ENCODE results near the gene TMEM271.
"Not testable (repeated sequence)": the region's sequence is repeated elsewhere in the genome, so short reads cannot be mapped to it uniquely, and the experiment has no call there.

Gene TMEM271

DNA sequence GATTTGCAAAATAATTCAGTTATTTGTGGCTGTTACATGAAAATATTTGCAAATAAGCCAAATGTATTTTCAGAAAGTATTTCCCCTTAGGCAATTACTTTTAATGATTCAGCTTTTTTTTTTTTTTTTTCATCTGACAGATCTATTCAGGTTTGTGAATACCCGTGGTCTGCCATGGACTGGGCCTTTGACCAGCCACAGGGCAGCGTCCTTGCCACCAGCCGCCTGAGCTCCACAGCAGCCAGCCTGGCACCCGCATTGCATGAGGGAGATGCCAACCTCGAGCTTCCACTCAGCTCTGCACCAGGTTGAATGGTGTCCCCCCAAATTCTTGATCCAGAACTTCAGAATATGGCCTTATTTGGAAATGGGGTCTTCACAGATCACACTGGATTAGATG is 14.7 kb downstream of the TMEM271 start:
- DNase-seq (ENCODE audit: low read depth): no peak

DNA sequence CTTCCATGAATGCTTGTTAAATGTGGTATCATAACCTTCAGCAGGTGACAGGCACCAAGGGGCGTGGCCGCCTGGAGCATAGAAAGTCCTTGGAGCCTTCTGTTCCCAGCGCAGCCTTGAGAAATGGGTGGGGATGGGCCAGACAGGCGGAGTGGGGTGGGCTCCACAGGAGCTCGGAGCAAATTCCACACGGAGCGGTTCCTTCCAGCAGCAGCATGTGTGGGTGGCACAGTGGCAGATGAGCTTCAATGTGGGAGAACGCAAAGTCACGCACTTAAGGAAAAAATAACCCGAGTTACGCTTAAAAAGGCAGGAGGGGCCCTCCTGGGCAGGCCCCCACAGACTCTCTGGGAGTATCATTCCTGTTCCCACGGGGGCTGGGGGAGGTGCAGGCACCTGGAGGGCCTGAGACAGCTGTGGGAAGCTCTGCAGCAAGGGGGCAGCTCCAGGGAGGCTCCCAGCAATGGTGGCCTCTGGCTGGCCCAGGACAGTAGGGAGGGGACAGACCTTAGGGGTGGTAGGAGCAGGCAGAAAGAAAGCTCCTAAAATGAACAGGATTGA is 15.3 kb downstream of the TMEM271 start:
- no peak for DNase-seq (ENCODE audit: low read depth)

DNA sequence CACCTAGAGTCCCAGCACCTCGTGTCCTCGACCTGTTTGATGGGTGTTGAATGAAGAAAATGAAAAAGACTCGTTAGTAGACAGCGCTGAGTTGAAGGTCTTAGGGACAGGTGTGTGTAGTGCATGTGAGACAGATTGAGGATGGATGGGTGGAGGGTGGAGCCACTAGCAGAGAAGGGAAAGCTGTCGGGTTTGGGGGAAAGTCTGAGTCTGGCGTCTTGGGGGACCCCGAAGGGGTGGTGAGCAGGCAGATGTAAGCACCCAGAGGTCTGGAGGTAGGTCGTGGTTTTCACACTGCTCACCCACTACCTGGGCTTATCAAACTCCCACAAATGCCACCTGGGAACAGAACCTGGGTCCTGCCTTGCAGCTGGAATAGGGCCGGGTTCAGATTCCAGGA is 16.0 kb downstream of the TMEM271 start:
- no peak for DNase-seq (ENCODE audit: low read depth)

DNA sequence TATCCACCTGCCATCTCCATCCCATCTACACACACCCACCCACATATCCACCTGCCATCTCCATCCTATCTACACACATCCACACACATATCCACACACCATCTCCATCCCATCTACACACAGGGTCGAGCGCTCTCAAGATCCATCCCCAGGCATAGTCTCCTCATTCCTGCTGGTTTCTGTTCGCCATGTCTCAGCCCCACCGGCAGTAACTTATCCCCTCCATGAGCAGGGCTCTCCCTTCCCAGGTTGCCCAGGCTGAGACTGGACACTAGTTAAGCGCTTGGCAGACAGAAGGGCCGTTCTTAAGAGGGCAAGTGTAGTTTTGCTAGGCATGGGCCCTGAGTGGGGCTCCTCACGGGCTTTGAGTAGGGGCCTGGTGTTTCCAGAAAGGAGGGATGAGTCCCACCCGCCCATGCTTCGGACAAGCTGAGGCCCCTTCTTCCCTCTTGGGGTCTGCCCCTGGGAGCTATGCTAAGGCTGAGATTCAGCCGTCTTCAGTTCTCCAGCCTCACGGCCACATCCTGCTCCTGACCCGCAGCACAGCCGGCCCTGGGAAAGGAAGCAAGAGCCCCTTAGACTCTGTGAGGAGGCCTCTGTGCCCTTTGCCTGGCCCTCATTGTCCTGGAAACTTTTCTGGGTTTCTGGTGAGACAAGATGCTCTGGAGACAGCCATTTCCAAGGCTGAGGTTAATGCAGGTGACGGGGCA is 20.4 kb downstream of the TMEM271 start:
- no peak for DNase-seq (ENCODE audit: low read depth)

DNA sequence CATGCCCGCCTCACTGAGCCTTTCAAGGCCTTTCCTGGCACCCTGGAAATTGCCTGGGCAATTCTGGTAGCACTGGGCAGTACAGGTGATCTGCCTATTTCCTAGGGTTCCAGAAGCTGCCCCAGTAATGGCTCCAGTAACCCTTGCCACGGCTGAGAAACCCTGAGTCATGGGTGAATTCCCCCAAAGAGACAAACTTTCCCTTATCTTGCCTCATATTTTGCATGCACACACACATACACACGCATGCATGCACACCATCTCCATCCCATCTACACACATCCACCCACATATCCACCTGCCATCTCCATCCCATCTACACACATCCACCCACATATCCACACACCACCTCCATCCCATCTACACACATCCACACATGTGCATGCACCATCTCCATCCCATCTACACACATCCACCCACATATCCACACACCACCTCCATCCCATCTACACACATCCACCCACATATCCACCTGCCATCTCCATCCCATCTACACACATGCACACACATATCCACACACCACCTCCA is 21.2 kb downstream of the TMEM271 start:
- not testable (repeated sequence) for DNase-seq (ENCODE audit: low read depth)

DNA sequence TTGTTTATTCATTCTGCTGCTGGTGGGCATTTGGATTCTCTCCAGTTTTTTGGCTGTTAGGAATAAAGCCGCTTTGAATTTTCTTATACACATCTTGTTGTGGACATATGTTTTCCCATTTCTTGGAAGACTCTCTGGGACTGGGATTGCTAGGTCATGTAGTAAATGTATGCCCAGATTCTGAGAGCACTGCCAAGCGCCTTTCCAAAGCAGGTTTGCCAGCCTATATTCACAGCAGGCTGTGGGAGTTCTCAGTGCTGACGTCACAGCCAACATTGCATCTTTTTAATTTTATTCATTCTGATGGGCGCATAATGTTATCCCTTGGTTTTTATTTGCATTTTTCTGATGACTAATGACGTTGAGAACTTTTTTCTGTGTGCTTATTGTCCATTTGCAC is 24.1 kb downstream of the TMEM271 start:
- DNase-seq (ENCODE audit: low read depth): no peak

DNA sequence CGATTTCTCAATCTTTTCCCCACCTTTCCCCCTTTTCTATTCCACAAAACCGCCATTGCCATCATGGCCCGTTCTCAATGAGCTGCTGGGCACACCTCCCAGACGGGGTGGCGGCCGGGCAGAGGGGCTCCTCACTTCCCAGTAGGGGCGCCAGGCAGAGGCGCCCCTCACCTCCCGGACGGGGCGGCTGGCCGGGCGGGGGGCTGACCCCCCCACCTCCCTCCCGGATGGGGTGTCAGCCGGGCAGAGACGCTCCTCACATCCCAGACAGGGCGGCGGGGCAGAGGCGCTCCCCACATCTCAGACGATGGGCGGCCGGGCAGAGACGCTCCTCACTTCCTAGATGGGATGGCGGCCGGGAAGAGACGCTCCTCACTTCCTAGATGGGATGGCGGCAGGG is 25.8 kb downstream of the TMEM271 start:
- DNase-seq (ENCODE audit: low read depth): not testable (repeated sequence)

DNA sequence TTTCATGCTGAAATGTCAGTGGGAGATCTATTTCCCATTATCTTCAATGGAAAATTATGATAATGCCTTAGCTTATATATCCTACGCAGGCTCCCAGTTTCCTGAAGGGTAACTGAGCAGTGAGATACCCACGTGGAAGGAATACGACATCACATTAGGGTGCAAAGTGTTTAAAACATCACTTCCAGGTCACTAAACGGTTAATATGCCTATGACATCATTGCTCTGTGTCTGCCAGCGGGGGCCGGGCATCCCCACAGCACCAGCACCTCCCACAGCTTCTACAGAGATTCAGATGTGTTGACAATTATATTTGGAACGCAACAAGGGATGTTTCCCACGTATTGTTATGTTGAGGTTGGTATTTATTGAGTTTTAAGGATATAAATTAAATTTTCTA is 27.1 kb downstream of the TMEM271 start:
- no peak for DNase-seq (ENCODE audit: low read depth)

DNA sequence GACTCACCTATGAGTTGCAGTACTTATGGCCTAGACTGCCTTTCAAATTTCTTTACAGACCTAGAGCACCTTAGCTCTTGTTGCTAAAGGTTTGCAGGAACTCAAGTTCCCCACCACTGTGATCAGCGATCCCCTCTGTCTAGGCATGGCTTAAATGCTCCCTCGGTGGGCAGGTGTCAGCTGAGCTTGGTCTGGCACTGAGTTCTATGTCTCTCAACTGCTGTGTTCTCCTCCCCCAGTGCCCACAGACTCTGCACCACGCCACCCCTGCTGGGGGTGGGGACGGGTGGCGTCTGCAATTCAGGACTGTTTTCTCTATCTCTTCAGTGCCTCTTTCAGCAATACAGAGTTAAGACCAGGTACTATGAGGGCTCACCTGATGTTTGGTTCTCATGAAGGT is 30.5 kb downstream of the TMEM271 start:
- DNase-seq (ENCODE audit: low read depth): no peak

DNA sequence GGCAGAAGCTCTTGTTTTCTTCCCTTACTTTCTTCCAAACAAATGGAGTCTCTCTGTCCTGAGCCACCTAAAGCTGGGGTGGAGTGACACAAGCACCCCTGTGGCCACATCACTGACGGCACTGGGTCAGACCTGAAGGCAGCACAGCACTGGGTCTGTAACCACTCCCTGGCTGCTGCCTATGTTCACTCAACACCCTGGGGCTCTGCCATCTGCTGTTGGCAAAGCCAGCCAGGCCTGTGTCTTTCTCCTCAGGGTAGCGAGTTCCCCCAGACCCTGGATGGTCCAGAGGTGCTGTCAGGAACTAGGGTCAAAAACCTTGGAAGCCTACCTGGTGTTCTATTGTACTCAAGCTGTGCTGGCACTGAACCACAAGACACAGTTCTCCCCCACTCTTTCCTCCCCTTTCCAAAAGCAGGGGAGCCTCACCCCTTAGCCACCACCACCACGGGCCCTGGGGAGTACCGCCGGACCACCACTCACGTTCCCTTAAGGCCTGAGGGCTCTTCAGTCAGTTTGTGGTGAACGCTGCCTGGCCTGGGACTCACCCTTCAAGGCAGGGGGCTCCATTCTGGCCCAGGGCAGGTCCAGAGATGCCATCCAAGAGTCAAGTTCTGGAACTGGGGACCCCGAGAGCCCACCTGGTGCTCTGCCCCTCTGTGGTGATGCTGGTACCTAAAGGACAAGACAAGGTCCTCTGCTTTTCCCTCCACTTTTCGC is 31.5 kb downstream of the TMEM271 start:
- DNase-seq (ENCODE audit: low read depth): no peak

DNA sequence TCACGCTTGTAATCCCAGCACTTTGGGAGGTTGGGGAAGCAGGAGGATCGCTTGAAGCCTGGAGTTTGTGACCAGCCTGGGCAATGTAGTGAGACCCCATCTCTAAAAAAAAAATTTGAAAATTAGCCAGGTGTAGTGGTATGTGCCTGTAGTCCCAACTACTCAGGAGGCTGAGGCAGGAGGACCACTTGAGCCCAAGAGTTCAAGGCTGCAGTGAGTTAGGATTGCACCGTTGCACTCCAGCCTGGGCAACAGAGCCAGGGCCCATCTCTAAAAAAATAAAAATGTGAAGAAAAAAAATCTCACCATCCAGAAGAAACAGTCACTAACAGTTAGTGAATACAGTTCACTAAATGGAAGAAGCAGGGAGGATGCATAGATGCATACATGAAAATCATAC is 34.8 kb downstream of the TMEM271 start:
- DNase-seq (ENCODE audit: low read depth): no peak

DNA sequence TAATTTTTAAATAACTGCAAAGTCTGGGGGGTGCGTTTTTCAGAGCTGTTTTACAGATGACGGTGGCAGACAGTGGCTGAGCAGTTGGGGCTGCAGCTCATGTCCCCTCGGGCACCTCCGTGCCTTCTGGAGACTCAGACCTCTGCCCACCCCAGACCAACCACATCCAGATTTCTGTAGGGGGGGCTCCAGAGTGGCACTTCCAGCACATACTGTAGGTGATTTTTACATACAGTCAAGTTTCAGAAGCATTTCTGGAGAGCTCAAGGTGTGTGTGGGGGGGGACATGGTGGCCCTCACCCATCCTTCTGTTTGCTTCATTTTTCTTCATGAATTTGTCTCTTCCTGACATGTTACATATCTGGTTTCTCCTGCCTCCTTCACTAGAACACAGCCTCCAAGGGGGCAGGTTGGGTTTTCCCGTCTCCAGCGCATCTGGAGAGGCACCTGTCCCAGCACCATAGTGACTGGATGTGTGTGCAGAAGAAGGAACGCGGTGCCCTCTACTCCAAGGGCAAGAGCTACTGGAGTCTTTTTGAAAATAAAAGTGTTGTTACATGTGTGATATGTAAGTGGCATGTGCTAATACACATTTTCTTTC is 37.5 kb downstream of the TMEM271 start:
- no peak for DNase-seq (ENCODE audit: low read depth)

DNA sequence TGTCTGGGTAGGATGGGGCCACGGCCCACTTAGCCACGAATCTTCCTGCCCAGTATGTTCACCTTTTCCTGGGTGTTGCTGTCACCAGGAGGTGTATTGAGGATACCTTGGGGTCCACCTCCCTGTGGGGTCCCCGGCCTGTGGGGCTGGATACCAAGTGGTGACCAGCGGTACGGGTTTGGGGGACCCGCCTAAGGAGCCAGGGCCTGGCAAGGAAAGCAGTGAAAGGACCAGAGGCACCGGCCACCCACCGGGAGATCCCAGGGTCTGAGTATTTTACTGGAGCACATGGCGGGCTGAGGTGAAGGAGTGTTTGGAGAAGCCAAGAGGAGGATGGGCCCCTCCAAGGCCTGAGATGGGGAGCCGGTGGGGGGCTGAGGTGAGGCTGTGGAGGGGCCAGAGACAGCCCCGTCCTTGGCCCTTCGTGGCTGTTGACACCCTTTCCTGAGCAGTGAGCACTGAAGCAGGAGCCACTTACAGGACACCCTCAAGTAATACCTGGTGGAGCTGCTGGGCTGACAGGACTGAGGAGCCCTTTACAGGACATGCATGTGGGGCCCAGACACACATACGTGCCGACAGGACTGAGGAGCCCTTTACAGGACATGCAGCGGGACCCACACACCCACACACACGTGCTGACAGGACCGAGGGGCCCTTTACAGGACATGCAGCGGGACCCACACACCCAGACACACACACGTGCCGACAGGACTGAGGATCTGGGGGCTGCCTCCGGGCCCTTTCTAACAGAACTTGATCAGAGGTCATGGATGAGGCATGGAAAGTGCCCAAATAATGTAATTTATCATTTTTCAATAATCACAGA is 38.4 kb downstream of the TMEM271 start:
- no peak for DNase-seq (ENCODE audit: low read depth)

DNA sequence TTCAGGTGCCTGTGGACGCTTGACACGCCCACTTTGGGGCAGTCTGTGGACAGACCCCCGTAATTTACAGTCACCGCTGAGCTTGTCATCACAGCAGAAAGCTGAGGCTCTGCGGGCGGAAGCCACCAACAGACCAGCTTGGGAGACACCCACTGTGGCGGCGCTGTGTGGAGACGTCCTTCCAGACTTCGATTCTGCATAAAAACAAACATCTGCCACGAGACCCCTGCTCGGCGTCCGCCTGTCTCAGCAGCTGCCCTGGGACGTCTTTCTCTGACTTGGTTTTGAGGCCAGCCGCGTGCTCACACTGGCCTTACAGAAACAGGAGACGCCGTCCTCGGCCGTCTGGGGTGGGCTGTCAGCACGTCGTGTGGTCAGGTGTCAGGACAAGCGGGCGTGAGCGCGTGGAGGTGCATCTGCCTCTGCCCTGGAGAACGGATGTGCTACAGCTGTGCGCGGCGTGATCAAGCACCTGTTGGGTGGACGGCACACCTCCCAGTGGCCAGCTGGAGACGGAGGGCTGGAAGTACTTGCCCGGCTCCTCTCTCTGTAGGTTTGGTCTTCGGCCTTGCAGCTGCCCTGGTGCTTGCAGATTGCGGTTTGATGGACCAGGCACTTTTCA is 39.6 kb downstream of the TMEM271 start:
- no peak for DNase-seq (ENCODE audit: low read depth)

DNA sequence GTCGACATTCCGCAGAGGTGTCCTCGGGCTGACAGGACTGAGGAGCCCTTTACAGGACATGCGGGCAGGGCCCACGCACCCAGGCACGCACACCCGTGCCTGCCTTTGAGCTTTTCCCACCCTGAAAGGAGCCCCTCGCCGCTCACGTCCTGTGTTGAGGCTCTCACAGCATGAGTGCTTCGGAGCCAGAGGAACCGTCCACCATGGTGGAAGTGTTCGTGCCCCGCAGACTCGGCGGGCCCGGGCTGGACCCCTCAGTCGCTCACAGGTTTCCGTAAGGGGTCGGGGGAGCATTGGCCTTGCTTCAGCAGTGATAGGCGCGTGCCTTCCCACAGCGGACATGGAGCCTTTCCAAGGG is 40.2 kb downstream of the TMEM271 start:
- no peak for DNase-seq (ENCODE audit: low read depth)

DNA sequence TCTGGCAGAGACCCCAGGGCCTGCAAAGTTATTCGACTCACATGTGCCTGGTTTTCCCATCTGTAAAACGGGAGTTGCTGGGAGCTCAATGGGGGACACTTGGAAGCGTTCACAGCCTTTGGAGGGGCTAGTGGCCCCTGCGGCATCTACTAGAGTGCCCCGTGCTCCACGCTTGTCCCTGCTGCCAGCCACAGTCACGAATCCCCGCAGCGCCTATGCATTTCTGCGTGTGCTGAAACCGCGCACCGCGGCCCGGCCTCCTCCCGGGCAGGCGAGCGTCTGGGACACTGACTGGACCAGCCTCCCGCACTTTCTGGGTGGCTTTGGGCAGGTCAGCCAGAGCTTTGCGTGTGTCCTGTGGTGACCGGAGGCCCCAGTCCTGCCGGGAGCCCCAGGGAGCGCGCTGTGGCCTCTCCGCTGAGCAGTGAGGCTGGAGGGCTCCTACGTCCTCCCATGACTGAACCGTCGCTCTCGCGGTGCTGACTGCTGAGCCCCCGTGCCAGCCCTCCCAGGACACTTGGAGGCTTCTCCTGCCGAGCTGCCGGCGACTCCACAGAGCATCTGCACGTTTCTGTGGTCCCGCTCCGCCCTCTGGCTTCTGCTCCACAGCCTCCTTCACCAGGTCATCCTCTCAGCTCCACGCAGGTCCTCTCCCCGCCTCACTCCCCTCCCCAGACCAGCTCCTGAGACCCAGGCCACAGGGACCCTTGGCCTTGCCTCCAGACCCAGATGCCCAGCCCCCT is 40.7 kb downstream of the TMEM271 start:
- DNase-seq (ENCODE audit: low read depth): no peak

DNA sequence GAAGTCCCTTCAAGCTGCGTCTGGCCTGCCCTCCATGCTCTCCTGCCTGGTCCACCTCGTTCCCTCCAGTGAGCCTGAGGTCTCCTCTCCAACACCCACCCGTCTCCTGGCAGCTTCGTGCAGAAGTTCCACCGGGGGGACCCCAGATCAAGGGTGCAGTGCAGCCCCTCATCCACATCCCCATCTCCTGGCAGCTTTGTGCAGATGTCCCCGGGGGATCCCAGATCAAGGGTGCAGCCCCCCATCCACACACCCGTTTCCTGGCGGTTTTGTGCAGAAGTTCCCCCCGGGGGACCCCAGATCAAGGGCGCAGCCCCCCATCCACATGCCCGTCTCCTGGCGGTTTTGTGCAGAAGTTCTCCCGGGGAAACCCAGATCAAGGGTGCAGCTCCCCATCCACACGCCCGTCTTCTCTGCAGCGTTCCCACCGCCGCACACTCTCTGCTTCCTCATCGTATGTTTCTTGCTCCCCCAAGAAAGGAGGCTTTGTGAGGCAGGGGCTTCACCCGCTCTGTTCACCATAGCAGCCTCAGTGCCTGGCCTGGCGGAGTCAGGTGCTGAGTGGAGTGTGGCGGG is 41.4 kb downstream of the TMEM271 start:
- DNase-seq (ENCODE audit: low read depth): no peak

DNA sequence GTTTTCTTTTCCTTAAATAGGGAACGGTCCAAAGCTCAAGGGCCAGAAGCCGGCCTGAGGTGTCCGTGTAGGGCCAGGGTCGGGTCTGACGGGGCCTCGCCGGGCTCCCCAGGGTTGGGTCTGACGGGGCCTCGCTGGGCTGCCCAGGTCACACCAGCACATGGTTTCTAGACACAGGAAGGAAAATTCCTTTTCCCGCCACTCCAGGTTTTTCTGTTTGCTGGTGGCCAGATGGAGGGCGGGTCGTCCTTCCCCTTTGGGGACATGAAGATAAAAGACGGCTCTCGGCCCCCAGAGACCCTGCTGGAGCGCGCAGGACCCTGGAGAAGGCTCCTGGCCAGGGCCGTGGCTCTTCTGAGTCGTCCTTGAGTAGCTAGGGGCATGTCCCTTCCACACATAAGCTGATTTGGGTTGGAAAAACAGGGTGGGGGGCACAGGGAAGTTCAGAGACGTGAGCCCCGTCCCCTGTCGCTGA is 42.0 kb downstream of the TMEM271 start:
- no peak for DNase-seq (ENCODE audit: low read depth)

DNA sequence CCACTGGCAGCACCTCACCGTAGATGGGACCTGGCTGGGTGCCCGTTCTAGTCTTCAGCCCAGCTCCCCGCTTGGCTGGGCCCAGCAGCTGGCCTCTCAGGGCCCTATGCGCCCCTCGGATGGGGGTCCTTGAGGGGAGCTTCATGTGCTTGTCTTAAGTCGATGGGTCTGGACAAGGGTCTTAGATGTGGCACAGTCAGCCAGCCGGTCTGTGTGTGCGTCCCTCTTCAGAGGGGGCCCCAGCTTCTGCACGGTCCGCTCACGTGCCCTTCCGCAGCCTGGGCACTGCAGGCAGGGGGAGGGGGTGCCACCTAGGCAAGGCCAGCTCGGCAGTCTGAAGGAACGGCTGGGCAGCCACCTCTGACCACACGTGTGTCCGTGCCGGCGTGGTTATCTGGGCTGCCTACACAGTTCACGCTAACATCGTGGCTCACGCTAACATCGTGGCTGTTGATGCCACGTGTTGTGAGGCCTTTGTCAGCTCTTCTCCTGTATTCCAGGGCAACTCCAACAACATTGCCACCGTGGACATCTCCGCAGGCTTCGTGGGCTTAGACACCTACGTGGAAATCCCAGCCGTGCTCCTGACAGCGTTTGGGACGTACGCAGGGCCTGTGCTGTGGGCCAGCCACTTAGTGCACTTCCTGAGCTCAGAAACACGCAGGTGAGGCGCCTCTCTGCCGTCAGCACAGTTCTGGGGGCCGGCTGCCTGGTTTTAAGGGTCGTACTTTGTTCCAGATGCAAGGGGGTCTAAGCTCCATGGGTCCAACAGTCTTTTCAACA is 42.6 kb downstream of the TMEM271 start:
- no peak for DNase-seq (ENCODE audit: low read depth)
